DMS114 treated with DMSO at 0.1 percent for 48 hours (cell line): ENCODE measurements around the gene ADK.
"Not testable (repeated sequence)": the region's sequence is repeated elsewhere in the genome, so short reads cannot be mapped to it uniquely, and the experiment has no call there.

Experiments used
- DNase-seq: peaks from one replicate; lab custom pipeline; 2025; ENCODE audit not compliant: unreplicated experiment; lab: John Stamatoyannopoulos, UW

ADK gene

DNA sequence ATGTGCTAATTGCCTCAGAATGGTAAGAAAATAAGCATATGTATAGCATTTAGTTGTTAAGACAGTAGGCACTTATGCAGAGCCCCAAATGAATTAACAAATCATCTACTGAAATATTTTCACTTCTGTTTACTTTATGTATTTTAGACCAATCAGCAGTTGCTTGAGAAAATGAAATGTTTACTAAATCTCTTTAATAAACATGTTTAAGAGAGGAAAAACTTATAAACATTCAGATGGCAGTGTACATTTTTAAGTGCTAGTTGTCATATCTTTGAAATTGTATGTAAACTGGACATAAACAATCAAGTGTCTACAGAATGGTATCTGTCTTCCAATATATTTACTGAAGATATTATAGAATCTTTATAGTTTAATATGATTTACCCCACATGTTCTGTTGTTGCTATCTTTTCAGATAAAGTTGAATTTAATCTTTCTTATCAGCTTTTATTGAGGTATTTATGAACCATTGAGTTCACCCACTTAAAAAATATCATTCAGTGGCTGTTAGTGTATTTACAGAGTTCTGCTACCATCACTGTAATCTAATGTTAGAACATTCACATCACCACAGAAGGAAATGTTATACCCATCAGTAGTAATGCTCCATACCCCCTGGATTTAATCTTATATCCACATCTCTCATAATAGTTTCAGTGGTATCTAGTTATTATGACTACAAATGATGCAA lies 264.3 kb downstream of the ADK start:
- no peak for DNase-seq

GRCh38 chr10:74417397-74417796 lies 266.4 kb downstream of the ADK start:
- DNase-seq = no peak

- DNase-seq = no peak
Observed at GRCh38 chr10:74418285-74418872, 267.4 kb downstream of the ADK start.

- DNase-seq = no peak
Observed at GRCh38 chr10:74419491-74419951, 268.5 kb downstream of the ADK start.

DNA sequence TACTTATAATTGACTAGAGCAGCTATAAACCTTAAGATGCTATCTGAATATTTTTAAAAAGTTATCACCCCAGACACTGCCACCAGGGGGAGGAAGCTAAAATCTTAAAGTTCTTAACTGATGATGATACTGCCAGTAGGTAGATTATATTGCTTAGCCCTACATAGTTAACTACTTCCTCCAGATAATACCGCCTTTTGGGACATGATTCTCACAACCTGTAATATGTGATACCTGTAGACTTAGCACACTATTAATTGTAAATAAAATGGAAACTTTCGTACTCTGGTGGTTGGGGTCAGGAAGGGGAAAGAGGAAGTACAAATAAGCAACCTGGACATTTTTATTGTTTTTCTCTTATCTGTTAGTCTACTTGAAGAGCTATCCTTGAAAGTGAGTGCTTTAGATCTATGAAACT lies 268.9 kb downstream of the ADK start:
- DNase-seq = no peak

DNA sequence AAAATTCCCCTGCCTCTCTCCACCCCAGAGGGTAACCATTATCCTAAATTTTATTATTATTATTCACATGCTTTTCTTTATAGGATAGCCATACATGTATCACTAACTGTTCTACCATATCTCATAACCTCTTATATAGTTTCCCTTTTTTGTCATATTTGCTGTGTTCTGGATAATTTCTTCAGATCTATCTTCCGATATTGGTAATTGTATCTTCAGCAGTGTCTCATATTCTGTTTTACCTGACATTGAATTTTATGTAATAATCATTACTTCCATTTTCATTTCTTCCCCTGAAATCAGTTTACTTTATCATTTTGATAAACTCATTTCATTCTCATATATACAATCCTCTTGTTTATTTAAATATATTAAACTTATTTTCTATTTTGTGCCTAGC lies 273.5 kb downstream of the ADK start:
- no peak for DNase-seq

- DNase-seq = no peak
Observed at GRCh38 chr10:74425456-74426001, 274.5 kb downstream of the ADK start.

- DNase-seq = no peak
Observed at GRCh38 chr10:74431816-74432215, 280.8 kb downstream of the ADK start.

GRCh38 chr10:74432841-74433594 lies 282.0 kb downstream of the ADK start:
- DNase-seq = peak; percentile 44

DNA sequence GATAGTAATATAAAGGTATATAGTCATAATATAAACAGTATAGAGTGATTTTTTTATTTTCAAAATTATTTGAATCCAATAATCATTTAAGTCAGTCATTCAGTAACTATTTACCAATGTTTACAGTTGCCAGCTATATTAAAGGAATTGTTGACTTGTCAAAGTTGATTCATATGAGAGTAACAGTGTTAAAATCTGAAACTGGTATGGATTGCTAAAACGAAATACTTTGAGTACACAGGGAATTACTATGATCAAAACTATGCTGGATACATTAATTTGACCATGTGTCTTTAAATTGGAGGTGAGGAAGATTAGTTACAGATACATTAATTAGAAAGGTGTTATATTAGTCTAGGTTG lies 282.6 kb downstream of the ADK start:
- no peak for DNase-seq

- DNase-seq = no peak
Observed at GRCh38 chr10:74433993-74434392, 283.0 kb downstream of the ADK start.

DNA sequence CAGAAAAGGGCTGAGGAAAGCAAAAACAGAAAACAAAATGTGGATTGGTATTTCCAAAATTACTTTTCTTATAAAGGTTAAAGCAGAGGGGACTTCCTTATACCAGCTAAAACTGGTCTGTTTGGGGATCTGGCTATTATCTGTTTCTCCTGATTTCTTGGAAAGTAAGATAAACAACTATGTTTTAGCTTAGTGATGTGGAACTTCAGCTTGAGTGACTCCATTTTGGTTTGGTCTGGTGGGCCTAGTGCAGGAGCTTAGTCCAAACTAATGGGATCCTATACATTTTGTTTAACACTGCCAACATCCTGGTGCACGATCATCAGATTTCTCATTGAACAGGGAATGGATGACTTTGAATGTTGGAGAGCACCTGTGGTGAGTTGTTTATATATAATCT lies 283.5 kb downstream of the ADK start:
- no peak for DNase-seq

DNA sequence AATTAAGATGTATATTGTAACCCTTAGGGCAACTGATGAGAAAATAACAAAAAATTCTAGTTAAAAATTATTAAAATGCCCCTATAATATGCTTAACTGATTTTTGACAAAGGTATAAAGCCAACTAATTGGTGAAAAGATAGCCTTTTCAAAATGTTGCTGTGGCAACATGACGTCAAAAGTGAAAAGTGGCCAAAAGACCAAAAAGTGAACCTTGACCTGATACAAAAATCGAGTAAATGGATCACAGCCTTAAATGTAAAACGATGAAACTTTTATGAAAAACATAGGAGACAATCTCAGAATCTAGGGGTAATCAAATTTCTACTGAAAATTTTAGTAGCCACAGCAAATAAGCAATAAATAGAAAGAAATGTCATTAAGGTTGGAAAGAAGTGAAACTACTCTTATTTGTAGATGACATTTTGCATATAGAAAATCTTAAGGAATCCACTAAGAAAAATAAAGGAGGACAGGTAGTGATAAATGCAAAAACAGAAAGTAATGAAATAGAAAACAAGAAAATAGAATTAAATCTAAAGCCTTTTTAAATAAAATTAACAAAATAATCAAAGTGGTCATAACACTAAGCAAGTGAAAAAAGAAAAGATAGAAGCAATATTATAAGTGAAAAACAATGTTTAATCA lies 285.6 kb downstream of the ADK start:
- DNase-seq = no peak

DNA sequence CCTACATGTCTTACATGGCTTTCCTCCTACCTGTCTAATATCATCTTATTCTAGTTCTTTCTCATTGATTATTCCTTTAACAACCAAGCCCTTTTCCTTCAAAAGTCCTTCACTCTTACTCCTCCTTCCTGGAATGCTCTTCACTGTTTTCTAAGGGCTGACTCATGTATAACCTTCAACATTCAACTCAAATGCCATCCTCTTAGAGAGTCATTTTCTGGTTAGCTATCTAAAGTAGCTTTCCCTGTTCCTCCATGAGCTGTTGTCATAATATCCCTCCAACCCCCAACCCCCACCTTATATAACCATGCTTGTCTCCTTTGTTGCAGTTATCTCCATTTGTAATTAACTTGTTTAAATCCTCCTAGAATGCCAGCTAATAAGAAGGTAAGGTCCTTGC lies 286.8 kb downstream of the ADK start:
- DNase-seq = no peak

DNA sequence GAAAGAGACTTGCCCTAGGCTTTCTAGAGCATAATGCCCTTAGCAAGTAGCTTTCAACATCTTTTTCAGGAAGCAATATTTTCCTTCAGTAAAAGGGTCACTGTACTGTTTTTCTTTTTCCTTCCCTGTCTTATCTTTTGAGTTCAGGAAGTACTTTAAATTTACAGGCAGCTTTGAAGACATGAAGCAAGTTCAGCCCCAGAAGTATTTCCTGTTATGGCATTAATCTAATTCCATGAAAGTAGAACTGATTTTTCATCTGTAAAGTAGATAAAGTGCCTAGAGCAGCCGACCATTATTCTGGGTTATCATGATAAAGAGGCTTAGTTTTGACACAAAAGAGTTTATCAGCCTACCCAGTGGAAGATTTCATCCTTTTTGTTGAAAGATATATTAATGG lies 288.2 kb downstream of the ADK start:
- no peak for DNase-seq

- DNase-seq = no peak
Observed at GRCh38 chr10:74445493-74445892, 294.5 kb downstream of the ADK start.

DNA sequence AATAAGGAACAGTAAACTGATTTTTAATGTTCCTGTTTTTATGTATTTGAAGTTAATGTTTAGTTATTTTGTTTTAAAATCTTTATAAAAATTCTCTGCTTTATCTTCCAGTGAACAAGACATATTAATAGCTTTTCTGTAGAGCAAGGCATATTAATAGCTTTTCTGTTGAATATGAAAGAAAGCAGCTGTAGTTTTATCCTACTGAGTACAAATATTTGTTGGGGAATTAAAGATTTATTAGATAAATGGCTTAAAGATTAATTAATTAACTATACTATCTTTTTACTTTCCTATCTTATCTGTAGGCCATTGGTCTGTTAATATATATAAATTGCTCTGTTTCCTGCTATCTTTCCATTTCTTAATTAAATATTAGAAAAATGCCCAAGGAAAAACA lies 299.6 kb downstream of the ADK start:
- no peak for DNase-seq

- no peak for DNase-seq
Observed at GRCh38 chr10:74451127-74451829, 300.3 kb downstream of the ADK start.

DNA sequence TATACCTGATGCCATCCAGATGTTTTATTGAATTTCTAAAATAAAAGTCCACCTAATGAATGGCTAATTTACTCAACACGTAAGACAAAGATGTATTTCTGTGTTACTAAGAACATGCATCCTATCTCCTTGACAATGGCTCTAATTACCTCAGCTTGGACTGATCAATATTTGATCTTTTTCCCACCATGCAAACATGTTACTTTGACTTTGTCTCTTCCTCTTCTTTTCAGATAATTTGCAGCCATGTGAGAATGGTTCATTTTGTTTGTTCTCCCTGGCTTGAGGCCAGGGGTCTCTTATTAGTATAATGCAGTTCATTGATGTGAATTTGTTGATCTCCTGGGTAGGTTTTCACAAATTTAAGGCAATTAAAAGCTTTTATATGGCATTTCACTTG lies 302.1 kb downstream of the ADK start:
- no peak for DNase-seq

GRCh38 chr10:74457478-74457877 lies 306.5 kb downstream of the ADK start:
- not testable (repeated sequence) for DNase-seq

- DNase-seq = no peak
Observed at GRCh38 chr10:74460812-74461211, 309.8 kb downstream of the ADK start.
